HG03571 (cell line): ENCODE results near the gene TNS1.

Experiments
- ATAC-seq: cut with Tn5 transposase; IDR thresholded peaks from one replicate; pipeline ENCODE4 v1.9.1; 2021; ENCODE audit not compliant: unreplicated experiment

TNS1 gene

DNA sequence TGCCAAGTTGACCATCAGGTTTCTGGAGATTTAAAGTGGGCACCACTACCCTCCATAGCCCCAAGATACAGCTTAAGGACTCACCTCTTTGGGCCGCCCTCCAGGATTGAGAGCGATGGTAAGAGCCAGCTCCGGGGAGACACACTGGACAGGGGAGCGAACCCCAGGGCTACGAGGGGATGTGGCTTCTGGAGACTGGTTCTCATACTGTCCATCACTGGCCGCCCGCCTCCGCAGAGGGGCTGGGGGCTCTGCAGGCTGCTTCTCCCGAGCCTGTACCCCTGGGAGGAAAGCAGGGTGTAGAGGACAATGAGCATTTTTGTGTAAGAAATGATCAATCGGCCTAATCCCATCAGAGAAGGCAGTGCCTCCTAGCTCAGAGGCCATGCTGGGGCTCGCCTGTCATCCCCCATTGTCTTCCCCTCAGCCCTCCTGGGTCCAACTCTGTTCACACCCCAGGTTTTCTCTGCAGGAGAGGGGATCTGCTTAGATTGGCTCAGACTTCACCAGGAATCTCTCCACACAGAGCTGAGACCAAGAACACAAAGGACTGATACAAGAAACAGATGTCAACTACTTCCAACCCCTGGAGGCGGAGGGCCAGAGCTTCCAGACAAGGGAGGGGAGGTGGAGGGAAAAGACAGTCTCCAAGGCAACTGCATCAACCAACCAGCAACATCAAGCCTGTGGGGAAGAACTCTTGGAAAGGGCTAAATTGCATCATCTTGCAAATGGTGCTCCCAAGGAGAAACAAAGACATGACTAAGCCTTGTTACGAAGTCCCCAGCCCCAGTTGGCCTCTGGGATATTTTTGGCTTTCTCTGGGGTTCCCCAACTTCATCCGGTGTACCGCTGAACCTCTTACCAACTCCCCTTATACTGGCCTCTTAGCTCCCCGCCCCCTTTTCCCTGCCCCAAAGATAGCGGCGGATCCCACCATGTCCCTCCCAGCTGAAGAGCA is 166.6 kb downstream of the TNS1 start:
- ATAC-seq, result no peak

DNA sequence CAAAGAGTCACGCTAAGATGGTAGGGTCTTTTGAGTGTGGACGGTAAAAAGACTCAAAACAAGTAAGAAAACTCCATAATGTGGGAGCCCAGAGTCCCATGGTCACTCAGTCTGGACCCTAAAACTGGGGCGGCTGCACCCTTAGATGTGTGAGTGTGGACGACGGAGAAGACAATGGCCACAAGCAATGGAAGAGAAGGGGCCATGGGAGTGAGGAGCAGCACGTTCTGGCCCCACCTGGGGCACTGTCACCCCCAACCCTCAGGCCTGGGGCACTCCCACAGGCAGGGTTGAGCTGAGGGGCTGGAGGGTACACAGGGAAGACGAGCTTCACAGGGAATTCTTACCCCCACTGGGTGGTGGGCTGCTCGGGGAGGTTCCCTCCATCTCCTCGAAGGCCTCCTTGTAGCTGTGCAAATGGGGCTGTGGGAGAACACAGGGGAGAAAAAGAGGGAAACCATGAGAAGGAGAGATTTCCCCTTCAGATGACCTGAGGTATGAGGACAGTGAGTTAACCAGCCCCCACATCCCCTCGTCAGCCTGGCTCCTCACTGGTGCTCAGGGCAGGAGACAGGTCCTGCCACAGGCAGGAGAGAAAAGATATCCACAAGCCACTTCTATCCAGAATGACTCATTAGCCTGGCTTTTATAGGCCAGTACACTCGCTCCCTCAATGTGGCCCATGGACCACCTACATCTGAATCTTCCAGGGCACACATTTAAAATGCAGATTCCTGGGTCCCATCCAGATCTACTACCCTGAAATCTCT is 167.9 kb downstream of the TNS1 start:
- ATAC-seq, result no peak

DNA sequence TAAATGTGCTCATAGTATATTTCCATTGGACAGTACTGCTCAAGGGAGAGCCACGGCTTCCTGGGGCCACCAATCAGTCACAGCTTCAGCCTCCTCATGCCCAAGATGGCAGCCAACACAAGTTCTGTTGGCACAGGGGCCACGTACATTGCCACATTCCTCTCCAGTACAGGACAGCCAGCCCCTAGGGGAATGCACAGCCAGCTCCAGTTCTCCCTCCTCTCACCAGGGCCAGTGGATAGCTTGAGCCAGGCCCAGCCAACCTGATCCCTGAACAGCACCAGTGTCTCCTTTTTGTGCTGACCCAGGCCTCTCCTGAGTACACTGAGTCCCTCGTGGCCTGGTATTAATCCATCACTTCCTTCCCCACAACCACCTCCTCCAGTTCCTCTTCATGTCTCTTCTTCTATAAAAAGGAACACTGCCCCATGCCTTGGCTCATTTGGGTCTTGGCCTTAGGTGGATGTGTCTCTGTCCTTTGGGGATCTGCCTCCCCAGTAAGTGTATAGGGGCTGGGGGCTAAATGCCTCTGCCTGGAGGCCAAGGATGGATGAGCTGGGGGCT is 168.7 kb downstream of the TNS1 start:
- no peak for ATAC-seq

DNA sequence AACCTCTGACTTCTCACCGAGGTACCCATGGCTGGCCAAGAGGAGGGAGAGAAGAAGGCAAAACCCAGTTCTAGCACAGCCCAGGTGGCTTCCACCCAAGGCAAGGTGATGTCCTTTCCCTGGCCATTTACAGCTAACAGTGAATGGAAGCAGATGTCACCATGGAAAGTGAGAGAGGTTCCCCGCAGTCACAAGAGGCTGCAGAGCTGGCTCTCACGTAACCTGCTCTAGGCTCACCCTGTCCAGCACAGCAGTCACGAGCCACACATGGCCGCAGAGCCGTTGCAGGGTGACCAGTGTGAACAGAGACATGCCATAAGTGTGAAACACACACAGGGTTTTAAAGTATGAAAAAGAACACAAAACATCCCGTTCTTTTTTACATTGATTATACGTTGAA is 169.4 kb downstream of the TNS1 start:
- no peak for ATAC-seq

DNA sequence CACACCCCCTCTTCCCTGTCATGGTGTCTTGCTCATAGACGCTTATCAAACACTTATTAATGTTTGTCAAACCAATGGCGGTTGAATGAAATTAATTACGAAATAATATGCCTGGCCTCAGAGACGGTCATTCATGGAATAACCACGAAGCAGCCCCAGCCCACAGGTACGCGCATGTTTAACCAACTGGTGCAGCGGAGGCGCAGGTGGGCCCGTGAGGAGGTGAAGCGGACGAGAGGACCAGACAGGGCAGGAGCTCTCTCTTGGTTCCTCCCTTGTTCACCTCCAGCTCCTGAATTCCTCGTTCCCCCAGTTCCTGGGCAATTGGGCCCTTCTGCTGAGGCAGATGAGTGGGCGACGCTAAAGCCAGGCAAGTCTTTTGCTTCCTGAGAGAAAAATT is 169.8 kb downstream of the TNS1 start:
- no peak for ATAC-seq

DNA sequence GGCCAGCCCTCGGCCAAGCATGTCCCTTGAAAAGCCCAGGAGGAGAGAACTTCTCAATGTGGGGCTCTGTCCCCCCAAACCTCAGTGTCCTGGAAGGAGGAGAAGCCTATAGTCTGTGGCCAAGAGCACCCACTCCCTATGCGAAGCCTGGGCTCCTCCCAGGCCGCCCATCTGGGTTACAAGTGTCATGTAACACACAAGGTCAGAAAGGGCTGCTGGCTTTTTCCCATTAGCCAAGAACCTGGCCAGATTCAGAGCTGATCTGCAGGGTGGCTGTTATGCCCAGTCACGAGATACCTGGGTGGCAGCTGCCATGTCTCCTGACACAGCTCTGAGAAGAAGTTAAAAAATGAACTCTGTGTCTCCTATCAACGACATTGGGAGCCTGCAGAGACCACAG is 170.7 kb downstream of the TNS1 start:
- ATAC-seq, result no peak

DNA sequence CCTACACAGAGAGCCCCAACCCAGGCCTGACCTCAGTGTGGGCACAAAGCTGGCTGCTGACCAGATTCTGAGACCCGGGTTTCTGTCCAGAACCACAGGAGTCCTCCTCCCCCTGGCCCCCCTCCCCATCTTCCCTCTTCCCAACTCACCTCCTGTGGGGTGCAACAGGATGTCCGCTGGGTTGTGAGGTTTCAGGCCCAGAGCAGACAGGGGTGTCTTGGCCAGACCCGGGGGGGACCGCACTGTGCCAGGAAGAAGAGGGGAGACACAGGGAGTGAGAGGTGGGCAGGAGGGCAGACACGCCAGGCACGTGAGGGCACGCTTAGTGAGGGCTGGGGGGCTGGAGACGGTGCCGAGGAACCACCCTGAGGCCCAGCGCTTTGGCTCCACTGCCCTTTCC is 171.5 kb downstream of the TNS1 start:
- ATAC-seq, result no peak

DNA sequence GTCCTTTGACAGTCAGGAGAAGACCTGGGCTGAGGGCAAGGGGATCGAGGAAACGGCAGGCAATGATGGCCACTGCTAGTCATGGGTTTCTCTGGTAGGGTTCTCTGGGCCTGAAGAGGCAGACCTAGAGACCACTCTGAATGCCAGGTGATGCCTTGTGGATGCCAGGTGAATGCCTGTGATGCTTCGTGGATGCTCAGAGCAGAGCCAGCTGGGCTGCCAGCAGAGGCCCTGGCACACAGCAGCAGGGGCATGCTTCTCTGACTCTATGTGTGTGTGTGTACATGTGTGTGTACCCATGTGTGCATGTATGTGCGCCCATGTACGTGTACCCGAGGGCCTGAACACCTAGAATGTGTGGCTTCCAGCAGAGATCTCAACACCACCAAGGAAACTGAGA is 172.0 kb downstream of the TNS1 start:
- no peak for ATAC-seq

DNA sequence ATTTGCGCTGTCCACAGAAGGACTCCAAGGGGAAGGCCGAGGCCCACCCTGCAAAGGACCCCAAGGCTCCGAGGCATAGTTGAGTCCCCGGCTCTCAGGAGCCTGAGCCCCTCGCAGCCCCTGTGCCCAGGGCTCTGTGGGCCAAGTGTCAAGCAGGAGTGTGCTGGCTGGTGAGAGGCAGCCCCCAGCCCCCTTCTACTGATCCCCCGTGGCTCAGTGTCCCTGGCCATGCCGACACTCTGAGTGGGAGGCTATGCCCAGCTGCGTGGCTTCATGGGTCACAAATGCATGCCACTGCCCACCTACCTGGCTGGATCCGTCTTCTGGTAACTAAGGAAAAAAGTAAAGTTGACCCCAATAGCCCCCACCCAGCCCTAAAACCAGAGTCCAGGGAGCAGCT is 172.7 kb downstream of the TNS1 start:
- no peak for ATAC-seq

DNA sequence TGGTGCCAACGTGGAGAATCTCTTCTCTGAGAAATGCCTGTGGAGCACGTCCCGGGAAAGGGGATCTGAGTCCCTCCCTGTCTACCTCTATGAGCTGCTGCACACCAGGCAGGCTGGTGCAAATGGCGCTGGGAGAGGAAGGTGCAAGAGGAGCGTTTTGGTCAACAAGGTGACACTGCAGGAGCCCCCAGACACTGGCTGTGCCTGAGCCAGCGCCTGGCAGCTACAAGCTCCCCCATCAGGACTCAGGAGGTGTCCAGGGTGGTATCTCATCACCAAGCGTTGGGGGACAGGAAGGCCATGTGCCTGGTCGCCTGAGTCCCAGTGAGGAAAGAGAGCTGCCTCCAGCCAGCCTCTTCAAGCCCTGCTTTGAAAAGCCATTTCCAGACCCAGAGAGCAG is 173.4 kb downstream of the TNS1 start:
- ATAC-seq, result no peak

DNA sequence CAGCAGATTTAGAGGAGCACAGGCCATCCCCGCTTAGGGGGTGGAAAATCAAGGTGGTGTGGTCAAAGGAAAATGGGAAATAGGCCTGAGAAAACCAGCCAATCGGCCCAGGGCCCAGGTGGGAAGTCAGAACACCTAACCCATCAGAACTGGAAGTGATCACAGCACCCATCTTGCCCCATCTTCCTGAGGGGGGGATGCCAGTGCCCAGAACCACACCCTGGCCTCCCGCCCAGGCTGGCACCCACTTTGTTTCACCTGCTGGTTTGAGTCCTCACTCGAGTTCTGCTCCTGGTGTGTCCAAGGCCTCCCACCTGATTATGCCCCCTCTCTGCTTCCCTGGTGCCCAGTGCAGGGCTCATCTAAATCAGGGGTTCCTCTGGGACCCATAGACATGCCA is 174.5 kb downstream of the TNS1 start:
- ATAC-seq, result no peak

DNA sequence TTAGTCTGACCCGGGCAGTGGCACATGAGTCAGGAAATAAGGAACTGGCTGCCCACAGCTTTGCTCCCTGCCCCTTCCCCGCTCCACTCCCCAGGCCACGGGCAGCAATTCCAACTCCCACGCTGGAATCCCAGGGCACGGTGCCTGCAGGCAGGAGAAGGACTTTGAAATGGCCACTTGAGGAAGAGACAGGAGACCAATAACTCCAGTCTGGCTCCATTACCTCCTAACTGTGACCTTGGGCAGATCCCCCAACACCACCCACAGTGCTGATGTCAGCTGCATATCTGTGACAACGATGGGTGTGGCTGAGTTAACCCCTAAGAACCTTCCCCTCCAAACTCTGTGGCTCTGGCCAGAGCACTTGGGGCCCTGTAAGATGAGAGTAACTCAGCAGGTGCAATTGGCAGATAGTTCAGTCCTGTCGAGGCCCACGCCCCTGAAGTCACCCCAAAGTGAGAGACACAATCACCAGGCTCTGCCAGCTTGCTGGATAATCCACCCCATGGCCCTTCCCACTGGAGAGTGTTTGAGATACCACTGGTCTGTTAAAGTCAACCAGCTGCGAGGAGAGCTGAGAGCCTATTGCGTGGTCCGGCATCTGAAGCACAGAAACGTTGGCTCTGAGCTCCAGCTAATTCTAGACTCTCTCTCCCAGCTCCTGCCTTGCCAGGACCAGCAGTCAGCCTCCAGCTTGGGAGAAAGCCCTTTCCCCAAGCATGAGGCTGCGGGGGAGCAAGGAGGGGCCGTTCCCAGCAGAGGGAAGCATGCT is 175.2 kb downstream of the TNS1 start:
- ATAC-seq, result no peak

DNA sequence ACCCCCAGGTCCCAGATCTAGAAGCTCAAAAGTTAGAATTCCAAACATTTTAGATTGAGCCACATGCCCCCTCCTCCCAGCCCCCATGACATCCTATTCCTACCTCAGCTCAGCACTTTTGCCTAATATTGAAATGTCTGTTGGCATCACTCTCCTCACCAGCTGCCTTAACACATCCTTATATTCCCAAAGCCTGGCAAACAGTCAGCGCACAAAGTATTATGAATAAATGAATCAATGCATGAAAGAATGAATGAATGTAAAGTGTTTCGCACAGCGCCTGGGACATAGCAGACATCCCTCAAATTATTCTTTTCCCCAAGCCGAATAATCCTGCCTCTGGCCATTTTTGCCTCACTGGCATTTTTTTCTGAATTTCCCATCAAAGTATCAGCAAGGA is 175.8 kb downstream of the TNS1 start:
- ATAC-seq, result no peak

DNA sequence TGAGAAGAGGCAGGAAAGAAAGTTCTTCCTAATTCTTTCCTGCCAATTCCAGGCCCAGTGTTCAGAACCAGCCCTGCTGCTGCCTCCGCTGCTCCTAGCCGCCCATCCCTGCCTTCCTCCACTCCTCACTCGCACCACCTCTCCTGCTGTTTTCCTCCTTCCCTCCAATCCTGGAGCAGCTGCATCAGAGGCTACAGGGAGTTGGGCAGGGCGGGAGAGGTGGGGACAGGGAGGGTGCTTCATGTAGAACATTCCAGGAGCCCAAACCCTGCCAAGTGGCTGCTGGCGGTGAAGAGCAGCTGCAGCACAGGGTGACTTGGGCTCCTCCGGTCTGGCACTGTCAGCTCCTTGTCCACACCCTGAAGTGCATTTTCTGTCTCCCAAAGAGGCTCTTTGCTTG is 176.3 kb downstream of the TNS1 start:
- ATAC-seq, result no peak

DNA sequence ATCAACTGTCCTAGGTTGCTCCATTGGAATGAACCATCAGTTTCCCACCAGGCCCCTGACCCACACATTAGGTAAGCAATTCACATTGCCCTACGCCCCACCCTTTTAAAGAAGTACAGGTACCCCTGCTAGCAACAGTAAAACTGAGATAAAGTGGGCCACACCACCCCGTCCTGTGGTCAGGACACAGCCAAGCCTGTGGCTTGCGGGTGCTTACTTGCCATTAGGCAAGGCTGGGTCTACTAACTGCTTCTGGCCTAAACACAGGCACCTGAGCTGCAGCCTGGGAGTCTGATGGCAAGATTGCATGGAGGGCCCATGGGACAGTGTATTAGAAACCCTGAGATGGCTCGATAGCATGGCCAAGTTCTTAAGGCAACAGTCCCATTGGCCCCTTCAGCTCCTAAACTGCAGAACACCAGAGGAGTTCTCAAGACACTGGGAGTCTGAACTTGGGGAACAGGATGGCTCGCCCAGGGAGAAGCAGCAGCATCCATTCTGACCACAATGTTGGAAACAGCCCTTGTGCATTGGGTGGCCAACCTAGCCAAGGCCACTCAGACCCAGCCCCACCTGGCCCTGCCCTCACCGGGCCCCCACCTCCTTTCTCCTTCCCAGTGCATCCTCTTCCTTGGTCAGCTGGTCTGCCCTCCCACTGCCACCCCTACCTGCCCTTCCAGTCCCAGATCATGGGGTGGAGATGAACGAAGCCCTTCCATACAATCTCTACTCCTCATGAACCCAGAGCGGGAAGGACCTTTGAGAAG is 177.1 kb downstream of the TNS1 start:
- ATAC-seq, result no peak

DNA sequence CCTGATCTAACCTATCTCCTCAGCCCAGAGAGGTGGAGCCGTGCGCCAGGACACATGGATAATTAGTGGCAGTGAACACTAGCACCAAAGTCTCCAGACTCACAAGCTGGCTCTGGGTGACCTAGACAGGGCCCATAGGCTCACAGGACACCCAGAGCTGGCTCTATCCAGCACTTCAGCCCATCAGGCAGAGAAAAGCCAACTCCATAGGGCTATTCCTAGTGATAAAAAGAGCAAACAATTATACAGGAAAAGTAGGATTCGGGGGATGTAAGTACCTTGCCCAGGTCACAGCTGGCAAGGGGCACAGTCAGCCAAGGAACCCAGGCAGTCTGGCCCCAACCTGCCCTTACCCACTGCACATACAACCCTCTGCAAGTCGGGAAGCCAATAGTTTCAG is 178.6 kb downstream of the TNS1 start:
- ATAC-seq, result no peak

DNA sequence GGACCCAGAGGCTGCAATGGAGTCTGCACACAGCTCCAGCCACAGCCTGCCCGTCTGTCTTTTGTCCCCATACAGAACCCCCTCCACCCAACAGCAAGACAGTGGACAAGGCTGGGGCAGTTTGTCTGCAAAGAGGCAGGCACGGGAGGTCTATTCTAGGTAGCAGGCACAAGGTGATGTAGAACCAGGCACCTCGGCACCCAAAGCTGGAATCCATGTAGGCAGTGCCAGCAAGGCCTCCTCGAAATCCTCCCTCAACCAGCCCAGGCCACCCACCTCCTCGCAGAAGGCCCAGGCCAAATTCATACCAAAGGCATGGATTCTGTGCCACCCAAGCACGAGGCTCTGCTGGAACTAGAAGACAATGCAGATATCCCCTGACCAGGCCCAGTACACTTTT is 179.2 kb downstream of the TNS1 start:
- no peak for ATAC-seq

DNA sequence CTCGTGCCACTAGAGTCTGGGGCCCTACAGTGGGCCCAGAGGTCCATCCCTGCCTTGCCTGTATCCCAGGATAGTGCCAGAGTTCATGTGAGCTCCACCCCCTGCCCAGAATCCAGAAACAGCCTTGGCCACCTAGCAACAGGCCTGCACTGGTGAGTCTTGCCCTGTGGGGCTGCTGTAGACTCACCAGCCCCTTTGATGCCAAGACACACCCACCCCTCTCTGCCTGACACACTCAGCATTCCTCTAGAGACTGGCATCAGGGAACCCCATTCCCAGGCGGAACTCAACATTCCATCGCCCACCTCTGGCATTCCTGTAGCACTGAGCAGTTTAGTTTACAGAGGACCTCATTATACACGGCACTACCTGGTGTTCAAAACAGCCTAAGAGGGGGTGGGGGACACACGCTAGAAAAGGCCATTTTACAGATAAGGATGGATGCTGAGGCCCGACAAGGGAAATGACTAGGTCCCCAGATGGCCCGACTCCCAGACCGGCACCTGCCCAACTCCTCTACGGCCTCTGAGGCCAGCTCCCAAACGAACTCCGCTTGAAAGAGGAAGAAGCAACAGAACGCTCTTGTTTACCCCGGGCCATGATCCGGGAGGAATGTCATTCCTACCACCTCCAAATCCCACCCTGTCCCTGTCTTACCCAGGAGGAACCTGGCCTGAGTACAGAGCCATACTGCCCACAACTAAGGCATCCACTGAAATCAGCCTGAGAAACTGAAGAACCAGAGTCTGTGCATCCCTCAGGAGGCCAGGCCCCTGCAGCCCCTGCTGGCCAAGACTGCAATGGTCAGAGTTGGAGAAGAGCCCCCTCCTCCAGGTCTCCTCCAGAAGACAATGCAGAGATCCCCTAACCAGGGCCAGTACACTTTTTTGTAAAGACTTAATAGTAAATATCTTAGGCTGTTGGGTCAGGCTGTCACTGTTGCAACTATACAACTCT is 180.2 kb downstream of the TNS1 start:
- no peak for ATAC-seq

DNA sequence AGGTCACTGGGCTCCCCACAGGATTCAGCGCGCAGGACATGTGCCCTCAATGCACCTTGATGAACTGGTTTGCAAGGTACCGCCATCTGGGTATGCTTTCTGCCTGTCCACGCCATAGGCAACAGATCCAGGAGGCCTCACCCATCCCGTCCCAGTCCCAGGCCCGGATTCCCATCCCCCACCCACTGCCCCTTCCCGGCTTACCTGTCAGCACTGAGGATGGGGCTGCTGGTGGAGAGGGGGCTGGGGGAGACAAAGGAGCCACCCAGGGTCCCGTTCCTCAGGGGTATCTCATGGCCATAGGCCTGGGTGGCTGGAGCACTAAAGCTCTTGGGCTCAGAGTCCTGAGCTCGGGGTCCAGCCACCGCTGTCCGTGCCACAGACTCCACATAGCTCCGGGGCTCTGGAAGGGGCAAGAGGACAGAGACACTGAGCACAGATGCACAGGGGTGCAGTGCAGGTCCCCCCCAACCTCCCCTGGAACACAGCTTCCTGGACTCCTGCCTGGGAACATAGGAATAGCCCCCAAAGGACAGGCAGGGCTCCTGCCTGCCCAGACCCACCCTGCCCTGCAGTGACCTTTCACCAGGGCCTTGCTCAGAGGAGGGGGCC is 181.2 kb downstream of the TNS1 start:
- no peak for ATAC-seq
